Measurements from ENCODE around the gene B9D1.

B9D1 gene

DNA sequence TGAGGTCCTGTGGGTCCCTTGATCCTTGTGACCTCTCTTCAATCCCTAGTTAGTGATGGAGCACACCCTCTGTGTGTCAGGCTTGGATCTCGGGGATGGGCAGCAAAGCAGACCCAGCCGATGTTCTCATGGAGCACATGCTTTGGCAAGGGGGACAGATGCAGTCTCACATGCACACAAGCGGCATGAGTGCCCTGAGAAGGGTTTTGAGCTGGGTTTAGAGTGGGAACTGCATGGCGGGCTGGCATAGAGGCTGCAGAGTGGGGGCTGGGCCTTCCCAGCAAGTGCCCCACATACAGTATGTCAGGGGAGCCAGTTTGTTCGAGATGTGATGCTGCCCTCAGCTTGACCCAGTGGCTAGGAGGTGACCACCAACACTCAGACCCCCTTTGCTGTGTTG is 41.6 kb downstream of the B9D1 start:
- DNase-seq (ENCODE audit: low read depth), result no peak

DNA sequence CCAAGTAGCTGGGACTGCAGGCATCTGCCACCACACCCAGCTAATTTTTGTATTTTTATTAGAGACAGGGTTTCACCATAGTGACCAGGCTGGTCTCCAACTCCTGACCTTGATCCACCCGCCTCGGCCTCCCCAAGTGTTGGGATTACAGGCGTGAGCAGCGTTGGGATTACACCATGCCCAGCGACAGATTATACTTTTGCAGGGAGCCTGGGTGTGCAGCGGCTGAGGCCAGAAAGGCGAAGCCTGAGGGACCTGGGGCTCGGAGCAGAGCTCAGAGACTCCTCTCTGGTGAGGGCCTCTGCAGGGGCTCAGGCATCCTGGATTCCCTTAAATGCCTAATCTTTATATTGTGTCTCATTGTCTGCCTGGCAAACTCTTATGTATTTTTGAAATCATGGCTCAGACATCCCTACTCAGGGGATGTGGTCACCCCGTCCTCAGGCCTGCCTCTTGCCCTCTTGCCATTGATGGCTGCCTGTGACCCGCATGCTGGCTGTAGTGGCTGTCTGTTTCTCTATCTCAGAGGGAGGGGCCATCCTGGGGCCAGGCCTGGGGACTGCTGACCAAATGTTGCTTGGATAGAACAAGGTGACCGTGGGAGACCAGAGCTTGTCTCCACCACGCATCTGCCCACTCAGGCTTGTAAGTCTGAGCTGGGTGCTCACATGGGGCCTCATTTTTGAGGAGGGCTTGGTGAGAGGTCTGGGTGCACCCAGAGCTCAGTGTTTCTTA is 42.6 kb downstream of the B9D1 start:
- no peak for DNase-seq (ENCODE audit: low read depth)

DNA sequence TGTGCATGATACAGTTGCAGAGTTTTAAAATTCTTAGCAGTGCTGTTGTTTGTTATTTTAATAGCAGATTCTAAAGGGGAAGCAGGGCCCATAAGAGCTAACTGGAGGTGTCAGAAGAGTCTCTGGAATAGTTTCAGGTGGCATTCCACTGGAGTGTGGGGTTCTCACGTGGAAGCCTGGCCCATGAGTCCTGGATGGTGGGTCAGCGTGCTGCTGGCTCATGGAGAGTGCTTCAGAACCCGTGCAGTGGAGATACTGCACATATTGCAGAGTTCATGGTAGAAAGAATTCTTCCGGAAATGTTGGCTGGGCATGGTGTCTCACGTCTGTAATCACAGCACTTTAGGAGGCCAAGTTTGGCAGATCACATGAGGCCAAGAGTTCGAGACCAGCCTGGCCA is 43.9 kb downstream of the B9D1 start:
- DNase-seq (ENCODE audit: low read depth), result no peak

DNA sequence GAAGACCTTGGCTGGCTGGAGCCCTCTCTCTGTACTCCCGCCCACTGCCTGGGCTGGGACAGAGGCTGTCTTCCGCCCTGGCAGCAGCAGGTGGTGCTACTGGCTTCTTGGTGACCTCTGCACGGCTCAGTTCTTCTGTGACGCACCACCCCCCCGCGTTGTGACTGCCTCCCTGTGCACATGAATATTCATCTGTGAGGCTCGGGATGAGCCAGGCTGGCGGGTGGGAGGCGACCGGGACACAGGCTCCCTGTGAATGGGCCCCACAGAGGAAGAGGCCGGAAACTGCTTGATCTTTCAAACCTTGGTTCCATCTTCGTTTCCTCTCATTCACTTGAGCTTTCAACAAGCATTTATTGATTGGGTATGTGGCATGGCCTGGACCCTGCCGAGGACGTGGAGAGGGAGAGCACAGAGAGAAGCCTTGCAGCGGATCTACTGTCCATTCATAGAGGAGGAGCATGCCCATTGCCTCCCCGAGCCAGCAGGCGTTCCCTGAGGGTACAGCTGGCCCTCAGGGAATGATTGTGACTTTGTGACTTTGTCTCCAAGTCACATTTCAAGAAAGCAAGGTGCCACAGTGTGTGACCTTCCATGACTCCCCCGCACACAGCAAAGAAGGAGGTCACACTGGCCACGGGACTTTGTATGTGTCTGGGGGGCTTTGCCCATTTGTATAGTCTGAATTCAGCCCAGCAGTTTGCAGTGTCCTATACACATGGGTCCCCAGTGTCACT is 45.0 kb downstream of the B9D1 start:
- no peak for DNase-seq (ENCODE audit: low read depth)

DNA sequence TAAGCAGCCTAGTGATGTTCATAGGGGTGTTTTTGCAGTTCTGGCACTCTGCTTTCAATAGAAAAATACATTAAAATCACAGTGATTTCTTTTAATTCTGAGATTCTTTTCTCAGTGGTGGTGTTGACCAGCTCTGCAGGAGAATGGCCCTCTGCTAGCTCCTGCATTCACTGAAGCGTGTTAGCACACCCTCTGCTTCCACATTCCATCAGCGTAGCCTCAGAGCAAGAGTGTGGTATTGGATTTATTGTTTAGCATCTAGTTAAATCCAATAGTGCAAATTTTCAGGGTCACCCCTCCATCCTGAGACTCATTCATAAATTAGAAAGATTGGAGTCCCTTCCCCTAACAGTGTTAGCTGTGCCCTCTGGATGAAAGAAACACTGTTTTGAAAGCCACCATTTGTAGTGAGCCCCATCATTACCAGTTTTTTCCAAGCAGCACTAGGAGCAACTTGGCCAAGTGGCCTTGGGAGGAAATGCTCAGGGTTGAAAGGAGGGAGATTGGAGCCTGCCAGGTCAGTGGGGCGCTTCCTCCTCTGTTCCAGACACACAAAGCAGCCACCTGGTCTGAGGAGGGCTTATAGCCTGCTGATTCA is 45.7 kb downstream of the B9D1 start:
- DNase-seq (ENCODE audit: low read depth), result no peak

DNA sequence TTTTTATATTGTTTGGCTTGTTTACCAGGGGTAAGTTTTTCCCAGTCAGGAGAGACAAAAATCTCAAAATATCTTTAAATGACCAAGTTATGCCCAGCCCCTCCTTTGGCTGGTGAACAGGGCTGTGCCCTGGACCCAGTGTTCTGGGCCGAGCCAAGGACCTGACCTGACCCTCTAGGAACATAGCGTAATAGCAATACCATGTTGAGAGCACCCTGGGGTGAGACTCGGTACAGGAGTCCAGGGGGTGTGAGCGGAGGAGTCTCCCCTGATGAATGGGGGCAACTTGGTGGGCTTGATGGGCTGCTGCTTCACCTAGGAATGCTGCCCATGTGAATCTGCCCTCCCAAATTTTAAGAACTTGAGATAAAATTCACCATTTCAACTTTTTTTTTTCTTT is 47.4 kb downstream of the B9D1 start:
- DNase-seq (ENCODE audit: low read depth), result no peak

DNA sequence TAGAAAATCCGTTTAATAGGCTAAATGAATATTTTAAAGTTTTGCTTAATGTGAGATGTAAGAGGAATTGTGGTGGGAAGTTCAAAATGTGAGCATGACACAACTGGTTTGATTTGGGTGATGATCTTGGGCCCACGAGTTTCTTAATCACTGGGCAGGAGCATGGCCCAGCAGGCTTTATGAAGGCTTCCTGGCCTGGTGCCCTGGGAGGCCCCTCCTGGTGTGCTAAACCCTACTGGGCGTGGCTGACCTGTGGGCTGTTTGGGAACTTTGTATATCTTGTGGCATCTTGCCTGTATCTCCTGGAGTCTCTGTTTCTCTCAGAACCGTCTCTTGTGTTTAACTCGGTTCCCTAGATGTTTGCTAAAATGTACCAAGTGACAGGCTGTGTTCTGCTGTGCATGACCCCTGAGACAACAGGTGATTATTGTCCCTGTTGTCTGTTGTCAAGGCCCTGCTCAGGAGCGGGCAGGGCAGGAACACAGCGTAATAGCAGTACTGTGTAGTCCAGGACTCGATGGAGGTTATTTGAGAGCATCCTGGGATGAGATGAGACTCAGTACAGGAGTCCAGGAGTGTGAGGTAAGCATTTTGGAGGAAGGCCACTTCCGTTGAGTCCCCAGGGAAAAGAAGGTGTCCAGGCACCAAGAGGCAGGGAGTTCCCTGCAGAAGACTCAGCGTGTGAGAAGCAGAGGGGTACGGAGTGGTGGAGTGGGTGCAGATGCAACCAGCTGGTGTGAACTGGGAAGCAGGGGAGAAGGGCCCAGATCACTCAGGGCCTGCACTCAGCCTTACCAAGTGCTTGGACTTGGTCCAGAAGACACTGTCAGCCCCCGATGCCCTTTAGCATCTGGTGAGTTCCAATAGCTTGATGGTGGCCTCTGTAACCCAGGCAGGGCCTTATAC is 48.5 kb downstream of the B9D1 start:
- DNase-seq (ENCODE audit: low read depth), result no peak

DNA sequence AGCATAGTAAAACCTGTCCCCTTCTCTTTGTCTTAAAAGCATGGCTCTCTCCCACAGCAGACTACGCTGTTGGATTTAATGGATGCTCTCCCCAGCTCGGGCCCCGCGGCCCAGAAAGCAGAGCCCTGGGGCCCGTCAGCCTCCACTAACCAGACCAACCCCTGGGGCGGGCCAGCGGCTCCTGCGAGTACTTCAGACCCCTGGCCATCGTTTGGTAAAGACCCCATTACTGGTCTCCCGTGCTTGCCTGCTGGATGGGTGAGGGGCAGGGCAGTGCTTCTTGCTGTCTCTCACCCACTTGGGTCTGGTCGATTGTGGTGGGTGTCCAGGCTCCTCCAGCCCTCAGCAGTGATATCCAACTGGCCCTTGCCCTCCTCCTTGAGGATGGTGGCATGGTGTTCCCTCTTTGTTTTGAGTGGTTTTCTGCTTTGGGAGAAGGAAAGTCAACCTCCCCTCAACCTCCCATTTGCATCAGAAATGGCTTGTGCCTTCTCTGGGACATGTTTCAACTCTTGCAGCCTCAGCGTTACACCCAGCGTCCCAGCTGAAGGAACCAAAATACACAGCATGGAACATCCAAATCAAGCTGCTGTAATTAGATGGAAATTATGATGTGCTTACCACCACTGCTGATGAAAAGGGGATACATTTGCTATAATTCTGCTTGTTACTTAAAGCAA is 49.3 kb downstream of the B9D1 start:
- no peak for DNase-seq (ENCODE audit: low read depth)

DNA sequence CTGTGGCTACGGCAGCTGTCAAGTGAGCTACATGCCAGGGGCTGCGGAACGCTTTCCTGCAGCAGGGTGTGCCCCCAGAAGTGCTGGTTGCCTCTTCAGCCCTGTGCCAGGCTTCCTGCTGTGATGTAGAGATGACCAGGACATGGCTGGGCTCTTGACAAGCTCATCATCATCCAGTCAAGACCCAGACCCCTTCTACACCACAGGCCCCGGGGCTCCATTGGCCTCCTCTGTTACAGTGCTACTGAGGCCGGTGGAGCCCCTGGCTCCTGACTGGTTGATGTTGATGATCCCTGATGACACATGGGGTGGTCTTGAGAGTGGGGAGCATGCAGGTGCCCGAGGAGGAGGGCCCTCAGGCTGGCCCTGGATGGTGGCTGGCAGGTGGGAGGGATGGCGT is 50.1 kb downstream of the B9D1 start:
- no peak for DNase-seq (ENCODE audit: low read depth)

DNA sequence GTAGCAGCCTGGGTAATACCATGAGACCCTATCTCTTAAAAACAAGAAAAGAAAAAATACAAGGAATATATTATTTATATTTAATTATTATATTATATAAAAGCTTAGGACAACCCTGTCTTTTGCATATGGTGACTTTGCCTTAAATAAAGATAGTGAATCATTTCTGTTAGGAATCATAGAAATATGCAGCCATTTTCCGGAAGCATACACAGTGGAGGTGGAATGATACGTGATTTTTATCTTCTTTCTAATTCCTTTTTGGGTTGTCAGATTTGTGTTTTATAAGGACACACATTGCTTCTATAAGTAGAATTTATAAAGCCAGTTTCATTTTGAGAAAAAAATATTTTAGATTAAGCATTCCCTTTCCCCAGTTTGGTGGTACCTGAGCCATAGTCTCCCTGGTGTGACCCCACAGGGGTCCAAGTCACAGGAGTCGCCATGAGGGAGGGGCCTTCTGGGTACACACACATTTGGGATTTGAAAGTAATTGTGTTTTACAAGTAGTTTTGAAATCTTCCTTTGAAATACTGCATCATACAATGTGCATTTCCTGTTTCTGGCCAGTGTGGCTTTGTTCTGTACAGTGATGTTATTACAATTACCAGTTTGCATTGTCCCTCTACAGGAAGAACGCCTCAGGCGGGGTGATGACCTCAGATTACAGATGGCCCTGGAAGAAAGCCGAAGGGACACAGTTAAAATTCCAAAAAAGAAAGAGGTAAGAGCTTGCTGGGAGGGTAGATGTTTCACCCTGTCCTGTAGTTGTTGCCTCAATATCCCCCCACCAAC is 50.9 kb downstream of the B9D1 start:
- no peak for DNase-seq (ENCODE audit: low read depth)

DNA sequence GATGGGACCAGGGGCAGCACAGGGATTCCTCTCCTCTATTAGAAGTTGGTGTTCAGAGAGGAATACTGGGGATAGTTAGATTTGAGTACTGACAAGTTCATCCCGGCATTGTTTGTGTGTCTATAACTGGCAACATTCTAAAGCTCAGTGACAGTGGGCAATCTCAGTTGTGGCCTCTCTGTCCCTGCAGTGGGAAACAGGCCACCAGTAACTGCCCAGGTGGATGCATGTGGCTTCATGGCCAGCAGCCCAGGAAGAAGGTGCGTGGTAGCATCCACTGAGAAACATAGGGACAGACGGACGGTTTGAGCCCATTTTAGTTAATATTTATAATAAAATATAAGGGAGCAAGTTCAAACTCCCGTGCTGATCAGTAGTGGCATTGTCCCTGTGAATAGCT is 51.5 kb downstream of the B9D1 start:
- DNase-seq (ENCODE audit: low read depth), result no peak

DNA sequence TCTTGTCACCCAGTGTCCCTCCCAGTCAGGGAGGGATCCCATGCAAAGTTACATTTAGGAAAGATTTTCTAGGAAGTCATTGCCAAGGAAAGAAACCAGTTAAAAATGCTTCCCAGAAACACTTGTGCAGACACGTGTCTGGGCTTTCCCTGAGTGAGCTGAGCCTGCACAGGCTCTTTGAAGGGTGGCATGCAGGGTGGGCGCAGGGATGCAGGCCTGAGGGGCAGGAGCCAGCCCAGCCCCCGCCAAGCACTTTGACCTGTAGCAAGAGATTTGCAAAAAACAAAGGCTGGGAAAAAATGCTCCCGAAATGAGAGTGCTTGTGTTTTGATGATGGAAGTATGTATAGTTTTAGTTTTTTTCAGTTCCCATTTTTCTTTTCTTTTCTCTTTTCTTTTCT is 52.4 kb downstream of the B9D1 start:
- no peak for DNase-seq (ENCODE audit: low read depth)

DNA sequence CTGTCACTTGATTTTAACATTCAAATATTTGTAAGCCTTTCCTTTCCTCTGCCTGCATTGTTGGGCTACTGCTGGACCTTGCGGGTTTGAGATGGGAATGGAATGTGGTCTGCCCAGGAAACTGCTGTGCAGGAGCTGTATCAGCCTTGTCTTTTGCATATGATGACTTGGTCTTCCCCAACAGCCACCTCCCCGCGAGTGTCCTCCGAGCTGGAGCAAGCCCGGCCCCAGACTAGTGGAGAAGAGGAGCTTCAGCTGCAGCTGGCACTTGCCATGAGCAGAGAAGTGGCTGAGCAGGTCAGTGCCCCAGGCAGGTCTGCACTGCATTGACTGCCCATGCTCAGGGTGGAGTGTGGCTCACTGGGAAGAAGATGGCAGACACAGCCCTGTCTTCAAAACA is 52.8 kb downstream of the B9D1 start:
- no peak for DNase-seq (ENCODE audit: low read depth)

DNA sequence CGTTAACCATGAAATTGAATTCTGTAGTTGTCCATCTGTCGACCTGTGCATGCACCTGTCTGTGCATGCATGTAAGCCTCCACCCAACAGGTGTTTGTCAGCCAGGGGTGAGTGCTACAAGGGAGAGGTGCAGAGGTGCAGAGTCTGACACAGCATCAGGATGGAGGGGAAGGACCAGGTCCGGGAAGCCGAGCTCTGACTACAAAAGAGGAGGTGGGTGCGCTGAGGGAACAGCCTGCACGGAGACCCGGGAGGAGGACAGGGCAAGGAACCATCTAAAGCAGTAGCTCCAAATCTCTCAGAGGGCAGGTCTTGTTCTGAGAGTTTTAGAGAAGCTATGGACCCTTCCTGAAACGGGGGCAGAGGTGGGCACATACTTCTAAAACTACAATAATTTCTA is 54.1 kb downstream of the B9D1 start:
- no peak for DNase-seq (ENCODE audit: low read depth)

DNA sequence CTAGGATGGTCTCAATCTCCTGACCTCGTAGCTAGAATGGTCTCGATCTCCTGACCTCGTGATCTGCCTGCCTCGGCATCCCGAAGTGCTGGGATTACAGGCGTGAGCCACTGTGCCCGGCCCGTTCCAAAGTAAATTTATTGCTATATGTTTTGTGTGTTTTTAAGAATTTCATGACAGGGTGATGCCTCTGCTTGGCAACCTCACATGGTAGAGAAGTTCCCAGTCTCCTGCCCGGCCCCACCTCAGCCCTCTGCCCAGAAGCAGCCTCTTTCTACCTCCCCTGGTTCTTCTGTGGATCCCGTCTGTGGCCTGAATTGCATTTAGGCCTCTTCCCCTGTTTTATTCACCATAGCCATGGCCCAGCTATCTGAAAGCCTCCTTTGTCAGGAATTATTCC is 55.0 kb downstream of the B9D1 start:
- DNase-seq (ENCODE audit: low read depth), result no peak

DNA sequence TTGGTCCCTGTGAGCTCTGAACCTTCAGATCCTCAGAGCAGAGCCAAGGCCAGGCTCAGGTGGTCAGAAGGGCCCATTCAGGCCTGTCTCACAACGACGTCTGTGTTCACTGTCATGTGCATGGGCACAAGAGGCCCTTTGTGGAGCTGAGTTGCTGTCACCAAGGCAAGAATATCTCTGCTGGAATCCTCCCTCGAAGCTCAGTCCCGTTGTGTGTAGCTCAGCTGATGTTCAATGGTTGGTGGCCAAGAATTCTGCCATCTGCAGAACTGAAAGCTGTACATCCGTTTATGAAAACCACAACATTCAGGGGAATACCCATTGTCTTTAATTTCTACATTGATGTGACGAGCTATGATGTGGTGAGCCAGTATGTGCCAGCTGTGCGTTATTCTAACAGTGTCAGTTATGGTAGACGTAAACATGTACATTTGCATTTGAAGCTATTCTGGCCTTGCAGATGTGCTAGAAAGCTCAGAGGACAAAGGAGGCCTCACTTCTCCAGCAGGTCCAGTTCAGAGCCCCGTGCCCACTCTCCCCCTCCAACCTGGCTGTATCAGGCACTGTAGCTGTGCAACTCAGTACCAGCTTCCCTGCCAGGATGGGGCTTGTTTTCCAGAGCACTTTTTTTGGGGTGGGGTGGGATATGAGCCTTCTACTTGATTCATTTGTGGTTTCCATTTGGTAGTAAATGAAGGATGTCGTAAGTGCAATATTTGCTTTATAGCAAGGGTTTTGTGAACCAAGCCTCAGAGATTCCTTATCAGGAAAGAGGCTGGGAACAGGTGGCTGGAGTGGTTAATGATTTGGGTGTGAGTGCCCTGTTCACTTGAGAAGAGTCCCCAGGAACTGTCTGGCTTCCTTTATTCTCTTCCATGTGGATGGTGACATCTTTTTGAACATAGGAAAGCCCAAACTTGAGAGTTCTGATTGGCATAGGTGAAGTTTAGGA is 56.1 kb downstream of the B9D1 start:
- DNase-seq (ENCODE audit: low read depth), result no peak

DNA sequence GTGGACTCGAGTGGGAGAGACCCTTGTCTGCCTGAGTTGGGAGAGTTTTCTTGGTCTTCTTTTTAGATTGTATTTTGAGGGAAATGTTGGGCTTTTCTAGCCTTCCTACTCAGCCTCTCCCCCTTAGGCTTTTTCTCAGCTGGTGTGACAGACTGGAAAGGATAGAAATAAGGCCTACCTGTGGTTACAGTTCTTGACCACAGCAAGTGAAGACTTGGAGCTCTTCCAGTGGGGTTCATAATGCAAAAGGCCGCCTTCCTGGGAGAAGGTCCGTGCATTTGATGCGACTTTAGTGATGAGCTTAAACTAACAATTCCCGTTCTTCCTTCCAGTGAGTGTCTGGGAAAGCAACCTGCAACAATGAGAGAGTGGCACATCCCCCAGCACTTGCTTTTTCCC is 56.8 kb downstream of the B9D1 start:
- DNase-seq (ENCODE audit: low read depth), result no peak

DNA sequence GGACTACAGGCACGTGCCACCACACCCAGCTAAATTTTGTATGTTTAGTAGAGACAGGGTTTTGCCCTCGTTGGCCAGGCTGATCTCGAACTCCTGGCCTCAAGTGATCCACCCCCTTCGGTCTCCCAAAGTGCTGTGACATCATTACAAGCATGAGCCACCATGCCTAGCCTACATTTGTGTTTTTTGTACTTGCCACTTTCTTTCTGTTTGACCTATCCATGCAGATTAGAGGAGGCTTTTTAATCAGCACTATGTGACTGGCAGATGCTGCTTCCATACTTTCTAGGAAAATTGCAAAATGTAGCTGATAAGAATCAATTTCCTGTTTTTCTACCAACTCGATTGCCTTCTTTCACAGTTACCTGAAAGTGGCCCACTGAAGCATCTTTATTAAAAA is 57.3 kb downstream of the B9D1 start:
- DNase-seq (ENCODE audit: low read depth), result no peak

DNA sequence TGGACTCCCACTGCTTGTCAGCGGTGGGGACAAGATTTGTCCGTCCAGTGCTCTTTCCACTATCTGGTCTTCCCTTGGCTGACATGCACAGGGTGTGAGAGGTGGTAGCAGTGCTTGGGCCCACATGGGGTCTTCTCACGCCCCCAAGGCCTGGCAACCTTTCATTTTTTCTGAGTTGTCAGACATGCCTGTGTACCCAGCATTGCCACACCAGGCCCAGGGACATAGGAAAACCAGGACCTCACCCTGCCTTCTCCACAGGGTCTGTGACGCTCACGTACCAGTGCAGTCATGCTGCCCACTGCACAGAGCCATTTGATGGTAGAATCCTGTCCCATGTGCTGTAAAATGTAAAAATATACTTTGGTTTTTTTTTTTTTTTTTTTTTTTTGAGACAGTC is 57.8 kb downstream of the B9D1 start:
- DNase-seq (ENCODE audit: low read depth), result no peak

DNA sequence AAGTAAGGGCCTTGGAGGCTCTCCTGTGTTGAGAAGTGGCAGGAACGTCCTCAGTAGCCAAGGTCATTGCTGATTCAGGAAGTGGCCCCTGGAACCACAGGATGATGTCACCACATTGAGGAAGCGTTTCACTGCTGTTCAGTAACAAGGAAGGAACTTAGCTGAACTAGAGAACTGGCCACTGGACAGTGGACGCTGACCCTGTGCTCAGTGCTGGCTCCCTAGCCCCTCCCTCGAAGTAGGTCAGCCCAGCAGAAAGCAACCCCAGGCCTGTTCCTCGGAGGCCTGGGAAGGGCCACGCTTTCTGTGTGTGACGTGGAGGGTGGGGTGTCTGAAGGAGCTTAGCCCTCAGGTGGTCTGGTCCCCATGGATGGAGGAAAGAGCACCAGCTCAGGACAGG is 58.3 kb downstream of the B9D1 start:
- DNase-seq (ENCODE audit: low read depth), result no peak
